GM12878 (cell line): ENCODE data around the gene USP26. TPM values are rescaled to one million over a fixed set of nuclear protein-coding genes. Genes with fewer than 3 reads are reported as not detected.

ENCODE experiments used
- ATAC-seq: fragments of 200-7000 bp; cut with Tn5 transposase; 3 replicates; pipeline ENCODE4 v1.9.1; 2020; ENCODE audit warnings: mild to moderate bottlenecking, moderate library complexity
- BruUV-seq: library from RNA; stranded (reverse); fragments of 400-500 nt; replicated peaks from 2 replicates; lab custom pipeline; 2021; lab: Mats Ljungman, UMichigan
- CTCF ChIA-PET: fragments of 300-600 bp; sonication (Branson Sonifier 250); formaldehyde crosslinking; extraction: SDS; loops from one replicate; lab custom pipeline; 2021; ENCODE audit warnings: inconsistent platforms; lab: Yijun Ruan, JAX
- POLR2A ChIA-PET: fragments of 350-600 bp; formaldehyde crosslinking; extraction: SDS; loops from one replicate; lab custom pipeline; 2021; ENCODE audit warnings: inconsistent platforms; lab: Charles Lee
- RAD21 ChIA-PET: fragments of 300-600 bp; sonication (Branson Sonifier 250); formaldehyde crosslinking; loops from one replicate; lab custom pipeline; 2023; ENCODE audit warnings: antibody characterized with exemption; ENCODE audit not compliant: unreplicated experiment; lab: Charles Lee
- SMC1A ChIA-PET: fragments of 300-600 bp; sonication (Branson Sonifier 250); formaldehyde crosslinking; loops from one replicate; lab custom pipeline; 2023; ENCODE audit not compliant: unreplicated experiment, uncharacterized antibody; lab: Charles Lee
- DNase-seq: peaks from one replicate; pipeline ENCODE4 v3.0.0-alpha.2; 2011; ENCODE audit warnings: low read depth, low spot score
- FAIRE-seq: peaks from 3 replicates; lab custom pipeline; 2011; peaks lifted over from hg19 to GRCh38; lab: Jason Lieb, UNC
- H2AFZ ChIP-seq: 2 replicates; pipeline ENCODE4 v1.6.0; 2011; ENCODE audit warnings: low read depth, low read length, control low read depth; ENCODE audit not compliant: control insufficient read depth
- H3K27ac ChIP-seq: 2 replicates; pipeline ENCODE4 v1.5.1; 2011; ENCODE audit warnings: control low read depth; ENCODE audit not compliant: control insufficient read depth, insufficient read depth
- H3K27me3 ChIP-seq, 2 experiments: replicated peaks in 1 of 2; 2 replicates each; pipeline versions ENCODE4 v1.6.0 to v1.6.1; 2011; ENCODE audit warnings: low read length in 1 of 2; ENCODE audit not compliant: control insufficient read depth in 2 of 2, insufficient read depth in 2 of 2
- H3K36me3 ChIP-seq, 2 experiments: 2 replicates each; pipeline ENCODE4 v1.5.1; 2011; ENCODE audit warnings: low read length in 1 of 2; ENCODE audit not compliant: control insufficient read depth in 2 of 2, insufficient read depth in 2 of 2
- H3K4me1 ChIP-seq: 2 replicates; pipeline ENCODE4 v1.6.1; 2011; ENCODE audit warnings: mild to moderate bottlenecking, low read length, moderate library complexity, mixed read lengths; ENCODE audit not compliant: control insufficient read depth, insufficient read depth
- H3K4me2 ChIP-seq: 2 replicates; pipeline ENCODE4 v1.6.0; 2011; ENCODE audit warnings: control low read depth; ENCODE audit not compliant: control insufficient read depth, insufficient read depth
- H3K4me3 ChIP-seq: fragments of 200-600 bp; sonication (generic); 2 replicates; pipeline ENCODE4 v1.5.1; 2016
- H3K79me2 ChIP-seq: 2 replicates; pipeline ENCODE4 v1.6.0; 2011; ENCODE audit warnings: low read length; ENCODE audit not compliant: control insufficient read depth, insufficient read depth
- H3K9ac ChIP-seq: 2 replicates; pipeline ENCODE4 v1.8.0; 2011; ENCODE audit warnings: low read length, control low read depth, mixed read lengths; ENCODE audit not compliant: control insufficient read depth, insufficient read depth
- H3K9me3 ChIP-seq: replicated peaks from 3 replicates; pipeline ENCODE4 v1.5.1; 2011; ENCODE audit warnings: mild to moderate bottlenecking, low read length; ENCODE audit not compliant: control insufficient read depth, insufficient read depth
- H4K20me1 ChIP-seq: 2 replicates; pipeline ENCODE4 v1.6.0; 2011; ENCODE audit not compliant: control insufficient read depth, insufficient read depth
- CTCF ChIP-seq, 3 experiments: IDR thresholded peaks in 2 of 3; conservative IDR thresholded peaks in 1 of 3; 2 replicates each; pipeline ENCODE4 v1.5.1; 2011; ENCODE audit warnings: low read depth in 3 of 3, low read length in 3 of 3, mild to moderate bottlenecking in 3 of 3, control low read depth in 2 of 3, moderate library complexity in 2 of 3, inconsistent platforms in 1 of 3, mixed read lengths in 1 of 3; ENCODE audit not compliant: control insufficient read depth in 2 of 3, insufficient read depth in 1 of 3; ENCODE audit errors: extremely low read depth in 1 of 3
- ETV6 ChIP-seq, 2 experiments: fragments of 450-650 bp in 1 of 2; IDR thresholded peaks in 1 of 2; conservative IDR thresholded peaks in 1 of 2; 2 replicates each; pipeline ENCODE4 v1.6.1; 2014; ENCODE audit warnings: antibody characterized with exemption in 1 of 2, borderline replicate concordance in 1 of 2, low read depth in 1 of 2, mild to moderate bottlenecking in 1 of 2, moderate library complexity in 1 of 2
- IKZF2 ChIP-seq, 2 experiments: fragments of 450-650 bp; IDR thresholded peaks; 2 replicates each; pipeline ENCODE4 v1.6.1; 2017; ENCODE audit warnings: mild to moderate bottlenecking in 2 of 2, moderate library complexity in 2 of 2
- NFXL1 ChIP-seq: fragments of 450-650 bp; IDR thresholded peaks from 2 replicates; pipeline ENCODE4 v1.6.1; 2017; ENCODE audit warnings: antibody characterized with exemption, mild to moderate bottlenecking, borderline replicate concordance
- RB1 ChIP-seq: fragments of 450-650 bp; formaldehyde crosslinking; IDR thresholded peaks from 2 replicates; pipeline ENCODE4 v1.6.1; 2017; ENCODE audit warnings: mild to moderate bottlenecking, borderline replicate concordance
- SMC3 ChIP-seq: IDR thresholded peaks from 2 replicates; pipeline ENCODE4 v1.6.1; 2011; ENCODE audit warnings: low read length, improper control_type of control experiment, borderline replicate concordance
- SPI1 ChIP-seq: IDR thresholded peaks from 2 replicates; pipeline ENCODE4 v1.6.1; 2011; ENCODE audit warnings: low read depth, mild to moderate bottlenecking, low read length, moderate library complexity, borderline replicate concordance; ENCODE audit not compliant: insufficient read depth
- TBL1XR1 ChIP-seq: IDR thresholded peaks from 2 replicates; pipeline ENCODE4 v1.6.1; 2012; ENCODE audit warnings: low read depth, low read length, improper control_type of control experiment
- TCF3 ChIP-seq: IDR thresholded peaks from 2 replicates; pipeline ENCODE4 v1.6.1; 2012; ENCODE audit warnings: low read depth, mild to moderate bottlenecking, low read length, borderline replicate concordance; ENCODE audit not compliant: insufficient read depth
- WGBS: methylation state at CpG from one replicate; pipeline ENCODE4 v1.1.6; 2016; ENCODE audit warnings: low lambda C conversion rate; ENCODE audit not compliant: insufficient replicate concordance, insufficient coverage; ENCODE audit errors: missing lambda C conversion rate; 5-methylcytosine and 5-hydroxymethylcytosine counted together
- in situ Hi-C: fragments of 300-500 bp; cut with MboI; formaldehyde crosslinking; loops from 9 replicates; pipeline ENCODE4 v1.14.3; 2018; ENCODE audit warnings: mixed read lengths
- intact Hi-C: fragments of 100-400 bp; cut with micrococcal nuclease; formaldehyde crosslinking; loops from one replicate; pipeline ENCODE4 v1.14.2; 2022; ENCODE audit not compliant: unreplicated experiment
- polyA plus RNA-seq, 11 experiments: library from polyadenylated mRNA; depleted of rRNA in 4 of 11; unstranded in 6 of 11; stranded (reverse) in 5 of 11; fragments of >200 nt; fragmentation: Nextera tagmentation in 4 of 11; fragmentation: Illumina TruSeq in 1 of 11; extraction: Ambion mirVana in 4 of 11; extraction: Trizol in 1 of 11; gene quantifications; 1 replicate in 1 of 11; 2 replicates in 10 of 11; pipeline versions ENCODE4 v1.2.1 to v1.2.3, GENCODE V29; 2011 to 2016; ENCODE audit warnings: inconsistent platforms in 2 of 11, missing spikeins in 2 of 11, low read depth in 1 of 11
- total RNA-seq, 4 experiments: library from RNA; depleted of rRNA in 3 of 4; stranded (reverse); fragments of >200 nt in 3 of 4; fragmentation: Illumina TruSeq in 1 of 4; extraction: Trizol in 1 of 4; gene quantifications; 2 replicates each; pipeline versions ENCODE4 v1.2.1 to v1.2.3, GENCODE V29; 2013 to 2021
- TF ChIP-seq, protein P1 (sequence below): fragments of 450-650 bp; conservative IDR thresholded peaks from 2 replicates; pipeline ENCODE4 v1.6.1; 2017; ENCODE audit warnings: mild to moderate bottlenecking, moderate library complexity
- TF ChIP-seq, protein P2 (sequence below): IDR thresholded peaks from 2 replicates; pipeline ENCODE4 v1.6.1; 2012; ENCODE audit warnings: low read length, inconsistent platforms
- TF ChIP-seq, protein P3 (sequence below): fragments of 150-350 bp; IDR thresholded peaks from 2 replicates; pipeline ENCODE4 v1.6.1; 2014; ENCODE audit warnings: mild to moderate bottlenecking, low read depth, low read length

USP26 gene
- total and polyA plus RNA-seq, 10 of the 15 experiments (the other 5 are each of a cell fraction or from before 2014, with no cell fraction given), result not detected

DNA sequence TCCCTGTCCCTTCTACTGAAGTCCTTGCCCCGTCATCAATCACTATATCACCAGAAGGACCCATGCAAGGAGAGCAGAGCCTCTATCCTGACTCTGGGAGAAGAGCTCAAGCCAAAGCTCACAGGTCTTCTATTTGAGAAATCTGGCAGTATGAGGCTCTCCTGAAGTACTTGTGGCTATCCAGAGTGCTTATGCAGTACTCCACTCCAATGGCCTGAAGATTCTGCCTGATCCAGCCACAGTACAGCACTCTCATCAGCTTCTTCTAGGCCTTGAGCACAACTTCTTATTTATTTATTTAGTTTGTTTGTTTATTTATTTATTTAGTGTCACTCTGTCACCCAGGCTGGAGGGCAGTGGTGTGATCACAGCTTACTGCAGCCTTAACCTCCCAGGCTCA, 13.0 kb downstream of the USP26 start:
- no peak for TF ChIP-seq SMC3
- no peak for TF ChIP-seq CTCF (IDR thresholded peaks at IDR 0.05 in 2 of 3, conservative IDR thresholded peaks at IDR 0.05 in 1 of 3; ENCODE audit: control insufficient read depth in 2 of 3, extremely low read depth in 1 of 3, insufficient read depth in 1 of 3, low read depth in 3 of 3, low read length in 3 of 3)
- TF ChIP-seq, protein P1, sequence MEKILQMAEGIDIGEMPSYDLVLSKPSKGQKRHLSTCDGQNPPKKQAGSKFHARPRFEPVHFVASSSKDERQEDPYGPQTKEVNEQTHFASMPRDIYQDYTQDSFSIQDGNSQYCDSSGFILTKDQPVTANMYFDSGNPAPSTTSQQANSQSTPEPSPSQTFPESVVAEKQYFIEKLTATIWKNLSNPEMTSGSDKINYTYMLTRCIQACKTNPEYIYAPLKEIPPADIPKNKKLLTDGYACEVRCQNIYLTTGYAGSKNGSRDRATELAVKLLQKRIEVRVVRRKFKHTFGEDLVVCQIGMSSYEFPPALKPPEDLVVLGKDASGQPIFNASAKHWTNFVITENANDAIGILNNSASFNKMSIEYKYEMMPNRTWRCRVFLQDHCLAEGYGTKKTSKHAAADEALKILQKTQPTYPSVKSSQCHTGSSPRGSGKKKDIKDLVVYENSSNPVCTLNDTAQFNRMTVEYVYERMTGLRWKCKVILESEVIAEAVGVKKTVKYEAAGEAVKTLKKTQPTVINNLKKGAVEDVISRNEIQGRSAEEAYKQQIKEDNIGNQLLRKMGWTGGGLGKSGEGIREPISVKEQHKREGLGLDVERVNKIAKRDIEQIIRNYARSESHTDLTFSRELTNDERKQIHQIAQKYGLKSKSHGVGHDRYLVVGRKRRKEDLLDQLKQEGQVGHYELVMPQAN, result no peak
- TF ChIP-seq, protein P2, sequence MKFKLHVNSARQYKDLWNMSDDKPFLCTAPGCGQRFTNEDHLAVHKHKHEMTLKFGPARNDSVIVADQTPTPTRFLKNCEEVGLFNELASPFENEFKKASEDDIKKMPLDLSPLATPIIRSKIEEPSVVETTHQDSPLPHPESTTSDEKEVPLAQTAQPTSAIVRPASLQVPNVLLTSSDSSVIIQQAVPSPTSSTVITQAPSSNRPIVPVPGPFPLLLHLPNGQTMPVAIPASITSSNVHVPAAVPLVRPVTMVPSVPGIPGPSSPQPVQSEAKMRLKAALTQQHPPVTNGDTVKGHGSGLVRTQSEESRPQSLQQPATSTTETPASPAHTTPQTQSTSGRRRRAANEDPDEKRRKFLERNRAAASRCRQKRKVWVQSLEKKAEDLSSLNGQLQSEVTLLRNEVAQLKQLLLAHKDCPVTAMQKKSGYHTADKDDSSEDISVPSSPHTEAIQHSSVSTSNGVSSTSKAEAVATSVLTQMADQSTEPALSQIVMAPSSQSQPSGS, result no peak
- no peak for TF ChIP-seq SPI1
- TF ChIP-seq IKZF2 (IDR thresholded peaks at IDR 0.05), result no peak
- no peak for TF ChIP-seq TBL1XR1
- TF ChIP-seq, protein P3, sequence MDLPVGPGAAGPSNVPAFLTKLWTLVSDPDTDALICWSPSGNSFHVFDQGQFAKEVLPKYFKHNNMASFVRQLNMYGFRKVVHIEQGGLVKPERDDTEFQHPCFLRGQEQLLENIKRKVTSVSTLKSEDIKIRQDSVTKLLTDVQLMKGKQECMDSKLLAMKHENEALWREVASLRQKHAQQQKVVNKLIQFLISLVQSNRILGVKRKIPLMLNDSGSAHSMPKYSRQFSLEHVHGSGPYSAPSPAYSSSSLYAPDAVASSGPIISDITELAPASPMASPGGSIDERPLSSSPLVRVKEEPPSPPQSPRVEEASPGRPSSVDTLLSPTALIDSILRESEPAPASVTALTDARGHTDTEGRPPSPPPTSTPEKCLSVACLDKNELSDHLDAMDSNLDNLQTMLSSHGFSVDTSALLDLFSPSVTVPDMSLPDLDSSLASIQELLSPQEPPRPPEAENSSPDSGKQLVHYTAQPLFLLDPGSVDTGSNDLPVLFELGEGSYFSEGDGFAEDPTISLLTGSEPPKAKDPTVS, result no peak
- TF ChIP-seq RB1, result no peak
- TF ChIP-seq NFXL1, result no peak
- no peak for TF ChIP-seq TCF3
- no peak for TF ChIP-seq ETV6 (conservative IDR thresholded peaks at IDR 0.05 in 1 of 2, IDR thresholded peaks at IDR 0.05 in 1 of 2; ENCODE audit: borderline replicate concordance in 1 of 2, low read depth in 1 of 2)
- SMC1A ChIA-PET, result no interaction called here
- no peaks in the 10 kb centered on the region for H4K20me1 ChIP-seq
- BruUV-seq, result no TSS peak
- H2AFZ ChIP-seq, result no peak overlapping the region
- no peaks in the 10 kb centered on the region for H3K36me3 ChIP-seq
- H3K27me3 ChIP-seq, result no peaks in the 10 kb centered on the region
- POLR2A ChIA-PET, result no interaction called here
- no peak for FAIRE-seq
- no peak overlapping the region for H3K9ac ChIP-seq
- no peak for DNase-seq
- no peaks in the 10 kb centered on the region for H3K4me1 ChIP-seq
- ATAC-seq, result no peak
- intact Hi-C loops (no loop called here), in situ Hi-C loops (no loop called here)
- 0% methylated on average over 1 of the region's 1 CpG for WGBS
- no peak overlapping the region for H3K4me2 ChIP-seq
- H3K9me3 ChIP-seq, result no peaks in the 10 kb centered on the region
- no peak overlapping the region for H3K27ac ChIP-seq
- no peak overlapping the region for H3K4me3 ChIP-seq
- H3K79me2 ChIP-seq, result no peaks in the 10 kb centered on the region
- CTCF ChIA-PET, result interaction anchor here (0.6 kb wide), 1 partner anchor 240 kb away, joined by 3 read pairs; no protein-coding TSS in a partner anchor
- RAD21 ChIA-PET, result no interaction called here
